Measurements from ENCODE around the gene PAPLN.
"Not testable (repeated sequence)": the region's sequence is repeated elsewhere in the genome, so short reads cannot be mapped to it uniquely, and the experiment has no call there.

The PAPLN gene

GRCh38 chr14:73289729-73290128 lies 52.4 kb downstream of the PAPLN start:
- CTCF ChIA-PET: interaction anchor here (0.6 to 1.1 kb wide), 3 partner anchors 9 to 345 kb away, joined by 3 to 7 read pairs (median 5); no protein-coding TSS in a partner anchor
- POLR2A ChIA-PET (ENCODE audit: low non-redundant PET): no interaction called here
- no peak overlapping the region for H3K27ac ChIP-seq
- DNase-seq (ENCODE audit: low spot score): no peak
- no peak for TF ChIP-seq CTCF (conservative IDR thresholded peaks at IDR 0.05; ENCODE audit: low read depth)

GRCh38 chr14:73290279-73290678 lies 53.0 kb downstream of the PAPLN start:
- POLR2A ChIA-PET (ENCODE audit: low non-redundant PET): no interaction called here
- DNase-seq (ENCODE audit: low spot score): no peak
- no peak for TF ChIP-seq CTCF (conservative IDR thresholded peaks at IDR 0.05; ENCODE audit: low read depth)
- CTCF ChIA-PET: interaction anchor here (0.6 kb wide), 1 partner anchor 232 kb away, joined by 3 read pairs; no protein-coding TSS in a partner anchor
- no peak overlapping the region for H3K27ac ChIP-seq

- TF ChIP-seq CTCF (conservative IDR thresholded peaks at IDR 0.05; ENCODE audit: low read depth): no peak
- POLR2A ChIA-PET (ENCODE audit: low non-redundant PET): interaction anchor here (0.6 kb wide), 1 partner anchor 101 kb away, joined by 4 read pairs; no protein-coding TSS in a partner anchor
These were observed 56.8 kb downstream of the PAPLN start for GRCh38 chr14:73293782-73294781.

GRCh38 chr14:73295198-73295796 lies 58.0 kb downstream of the PAPLN start:
- CTCF ChIA-PET: interaction anchor here (0.5 to 2.6 kb wide), 20 partner anchors 8 to 204 kb away, joined by 3 to 26 read pairs (median 4); no protein-coding TSS in a partner anchor
- POLR2A ChIA-PET (ENCODE audit: low non-redundant PET): no interaction called here
- DNase-seq (ENCODE audit: low spot score): peak; percentile 41

More at GRCh38 chr14:73293782-73294781, 56.8 kb downstream of the PAPLN start:
- DNase-seq (ENCODE audit: low spot score): no peak
- CTCF ChIA-PET: interaction anchor here (0.6 to 2.6 kb wide), 13 partner anchors 10 to 997 kb away, joined by 3 to 26 read pairs (median 5); no protein-coding TSS in a partner anchor
- no peak overlapping the region for H3K27ac ChIP-seq

GRCh38 chr14:73305499-73305898 lies 68.2 kb downstream of the PAPLN start:
- no peak overlapping the region for H3K27ac ChIP-seq
- CTCF ChIA-PET: interaction anchor here (0.6 to 1.7 kb wide), 2 partner anchors 10 to 69 kb away, joined by 5 to 10 read pairs; no protein-coding TSS in a partner anchor
- POLR2A ChIA-PET (ENCODE audit: low non-redundant PET): no interaction called here
- DNase-seq (ENCODE audit: low spot score): no peak
- no peak for TF ChIP-seq CTCF (conservative IDR thresholded peaks at IDR 0.05; ENCODE audit: low read depth)

More at GRCh38 chr14:73295198-73295796, 58.0 kb downstream of the PAPLN start:
- peak; percentile 77 for TF ChIP-seq CTCF (conservative IDR thresholded peaks at IDR 0.05; ENCODE audit: low read depth)
- H3K27ac ChIP-seq: no peak overlapping the region

GRCh38 chr14:73307261-73307660 lies 70.0 kb downstream of the PAPLN start:
- ChIA-PET CTCF (interaction anchor here (0.6 to 1.0 kb wide), 2 partner anchors 48 to 201 kb away, joined by 3 read pairs; no protein-coding TSS in a partner anchor), POLR2A (ENCODE audit: low non-redundant PET) (no interaction called here)
- no peak for TF ChIP-seq CTCF (conservative IDR thresholded peaks at IDR 0.05; ENCODE audit: low read depth)
- DNase-seq (ENCODE audit: low spot score): no peak
- no peak overlapping the region for H3K27ac ChIP-seq

- H3K27ac ChIP-seq; POLR2A ChIA-PET (ENCODE audit: low non-redundant PET); DNase-seq (ENCODE audit: low spot score); CTCF ChIA-PET: not testable (repeated sequence)
These were observed 71.9 kb downstream of the PAPLN start for GRCh38 chr14:73309207-73309606.

Measured in RWPE1 (cell line).